PC-3 (cell line): Measurements from ENCODE around the gene TMEM132D. TPM values are rescaled to one million over a fixed set of nuclear protein-coding genes. Genes with fewer than 3 reads are reported as not detected.
"Not testable (repeated sequence)": the region's sequence is repeated elsewhere in the genome, so short reads cannot be mapped to it uniquely, and the experiment has no call there.

Experiments used
- ATAC-seq: fragments of 200-7000 bp; cut with Tn5 transposase; 2 replicates; pipeline ENCODE4 v1.9.1; 2020; ENCODE audit warnings: mild to moderate bottlenecking, moderate library complexity
- BruUV-seq: library from RNA; stranded (reverse); fragments of 400-500 nt; replicated peaks from 2 replicates; lab custom pipeline; 2021; lab: Mats Ljungman, UMichigan
- CTCF ChIA-PET: fragments of 300-600 bp; sonication (Branson Sonifier 250); formaldehyde crosslinking; loops from one replicate; lab custom pipeline; 2022; ENCODE audit warnings: antibody characterized with exemption; lab: Charles Lee
- POLR2A ChIA-PET: fragments of 300-600 bp; sonication (Branson Sonifier 250); formaldehyde crosslinking; loops from one replicate; lab custom pipeline; 2022; ENCODE audit warnings: antibody characterized with exemption; ENCODE audit not compliant: unreplicated experiment; lab: Charles Lee
- DNase-seq: peaks from one replicate; pipeline ENCODE4 v3.0.0-alpha.2; 2015
- H2AFZ ChIP-seq: fragments of 300-600 bp; sonication (generic); 2 replicates; pipeline ENCODE4 v1.6.0; 2016; ENCODE audit warnings: antibody characterized with exemption, low read length
- H3F3A ChIP-seq: fragments of 300-600 bp; sonication (generic); one replicate; pipeline ENCODE4 v1.6.0; 2017; ENCODE audit warnings: antibody characterized with exemption, low read length, control low read depth, mild to moderate bottlenecking; ENCODE audit not compliant: unreplicated experiment
- H3K27ac ChIP-seq: fragments of 300-600 bp; sonication (generic); 2 replicates; pipeline ENCODE4 v1.5.1; 2016; ENCODE audit warnings: mild to moderate bottlenecking, low read length
- H3K27me3 ChIP-seq: fragments of 300-600 bp; sonication (generic); 2 replicates; pipeline ENCODE4 v1.6.1; 2016; ENCODE audit warnings: low read length, mixed read lengths
- H3K36me3 ChIP-seq: fragments of 300-600 bp; sonication (generic); 2 replicates; pipeline ENCODE4 v1.6.1; 2016; ENCODE audit warnings: low read depth, mixed run types, low read length, mixed read lengths
- H3K4me1 ChIP-seq: fragments of 300-600 bp; sonication (generic); 2 replicates; pipeline ENCODE4 v1.5.1; 2016; ENCODE audit warnings: low read length; ENCODE audit not compliant: insufficient read depth
- H3K4me2 ChIP-seq: fragments of 300-600 bp; sonication (generic); 2 replicates; pipeline ENCODE4 v1.6.0; 2016; ENCODE audit warnings: low read length
- H3K4me3 ChIP-seq: fragments of 300-600 bp; sonication (generic); 2 replicates; pipeline ENCODE4 v1.5.1; 2016; ENCODE audit warnings: mild to moderate bottlenecking, low read length, mixed read lengths
- H3K79me2 ChIP-seq: fragments of 300-600 bp; sonication (generic); 2 replicates; pipeline ENCODE4 v1.6.1; 2017; ENCODE audit warnings: low read length, mixed read lengths
- H3K9ac ChIP-seq: fragments of 300-600 bp; sonication (generic); 2 replicates; pipeline ENCODE4 v1.6.0; 2016; ENCODE audit warnings: mild to moderate bottlenecking, low read length
- H3K9me2 ChIP-seq: fragments of 300-600 bp; sonication (generic); replicated peaks from 2 replicates; pipeline ENCODE4 v1.6.1; 2016; ENCODE audit warnings: mixed run types, low read length, mixed read lengths
- H3K9me3 ChIP-seq: fragments of 300-600 bp; sonication (generic); 2 replicates; pipeline ENCODE4 v1.6.1; 2016; ENCODE audit warnings: low read length, mixed read lengths
- H4K20me1 ChIP-seq: fragments of 300-600 bp; sonication (generic); 2 replicates; pipeline ENCODE4 v1.6.1; 2016; ENCODE audit warnings: low read length, mixed read lengths
- CTCF ChIP-seq: fragments of 300-600 bp; sonication (generic); conservative IDR thresholded peaks from 2 replicates; pipeline ENCODE4 v1.5.1; 2017; ENCODE audit warnings: antibody characterized with exemption, low read depth, mild to moderate bottlenecking, low read length
- EZH2 ChIP-seq: fragments of 300-600 bp; sonication (generic); IDR thresholded peaks from one replicate; pipeline ENCODE4 v1.6.1; 2017; ENCODE audit warnings: antibody characterized with exemption, mild to moderate bottlenecking, low read length; ENCODE audit not compliant: unreplicated experiment
- EZH2phosphoT487 ChIP-seq: fragments of 300-600 bp; sonication (generic); IDR thresholded peaks from 2 replicates; pipeline ENCODE4 v1.6.1; 2018; ENCODE audit warnings: mild to moderate bottlenecking, antibody characterized with exemption, low read length, borderline replicate concordance
- intact Hi-C: fragments of 100-400 bp; cut with micrococcal nuclease; formaldehyde crosslinking; loops from 2 replicates; pipeline ENCODE4 v1.9.0; 2023
- total RNA-seq: library from RNA; depleted of rRNA; stranded (reverse); fragments of >200 nt; gene quantifications from 2 replicates; pipeline ENCODE4 v1.2.3, GENCODE V29; 2014

Gene TMEM132D
- total RNA-seq, 1 experiment from 2014 or later, result not detected

DNA sequence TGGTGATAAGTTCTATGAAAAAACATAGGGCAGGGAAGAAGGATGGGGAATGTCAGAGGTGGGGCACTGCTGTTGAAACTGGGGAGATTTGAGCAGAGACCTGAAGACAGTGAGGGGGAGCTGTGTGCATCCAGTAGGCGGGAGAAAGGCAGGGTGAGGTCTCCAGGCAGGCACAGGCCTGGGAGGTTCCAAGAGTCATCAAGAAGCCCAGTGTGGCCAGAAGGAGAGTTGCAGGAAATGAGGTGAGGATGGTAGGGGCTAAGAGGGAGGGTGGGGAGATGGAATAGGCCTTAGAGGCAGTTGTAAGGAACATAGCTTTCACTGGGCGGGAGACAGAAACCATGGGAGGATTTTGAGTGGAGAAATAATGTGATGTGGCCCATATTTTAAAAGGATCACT is 708.7 kb downstream of the TMEM132D start:
- ChIA-PET POLR2A (no interaction called here), CTCF (no interaction called here)
- Histone ChIP-seq H3K9ac (no peak overlapping the region), H3K9me2 (0 out of 2 replicates have a peak, but pooled peaks cover 3% of the 10 kb centered on the region), H2AFZ (no peak overlapping the region), H3K36me3 (no peaks in the 10 kb centered on the region), H3K4me1 (no peaks in the 10 kb centered on the region), H3K27me3 (no peaks in the 10 kb centered on the region; the same call in 1 of the 2 replicates), H3K4me2 (no peak overlapping the region), H3K27ac (no peak overlapping the region), H3F3A (no peaks in the 10 kb centered on the region), H3K4me3 (no peak overlapping the region), H3K9me3 (peaks cover 5% of the 10 kb centered on the region; the same call in 1 of the 2 replicates), H4K20me1 (no peaks in the 10 kb centered on the region), H3K79me2 (no peaks in the 10 kb centered on the region)
- TF ChIP-seq EZH2 (no peak), CTCF (no peak), EZH2phosphoT487 (no peak)
- intact Hi-C loops, result no loop called here
- DNase-seq, result no peak
- no TSS peak for BruUV-seq
- ATAC-seq, result no peak

- H3K4me3 ChIP-seq, result no peak overlapping the region
- no peak overlapping the region for H3K9ac ChIP-seq
- H3K9me3 ChIP-seq, result peaks cover 5% of the 10 kb centered on the region; the same call in 1 of the 2 replicates
- H3K27me3 ChIP-seq, result no peaks in the 10 kb centered on the region
- H3K4me1 ChIP-seq, result no peaks in the 10 kb centered on the region
- intact Hi-C loops, result no loop called here
- no peak for TF ChIP-seq EZH2phosphoT487
- TF ChIP-seq EZH2, result no peak
- peak; percentile 88 for TF ChIP-seq CTCF
- H3K4me2 ChIP-seq, result no peak overlapping the region
- H4K20me1 ChIP-seq, result no peaks in the 10 kb centered on the region
- no peaks in the 10 kb centered on the region for H3F3A ChIP-seq
- no peaks in the 10 kb centered on the region for H3K36me3 ChIP-seq
- no peak overlapping the region for H3K27ac ChIP-seq
- ChIA-PET POLR2A (no interaction called here), CTCF (no interaction called here)
- no peaks in the 10 kb centered on the region for H3K79me2 ChIP-seq
- no peak overlapping the region for H2AFZ ChIP-seq
- 0 out of 2 replicates have a peak, but pooled peaks cover 3% of the 10 kb centered on the region for H3K9me2 ChIP-seq
- BruUV-seq, result no TSS peak
- peak; percentile 60 for DNase-seq
- ATAC-seq, result no peak
These were observed 710.5 kb downstream of the TMEM132D start for GRCh38 chr12:129193263-129193871.

DNA sequence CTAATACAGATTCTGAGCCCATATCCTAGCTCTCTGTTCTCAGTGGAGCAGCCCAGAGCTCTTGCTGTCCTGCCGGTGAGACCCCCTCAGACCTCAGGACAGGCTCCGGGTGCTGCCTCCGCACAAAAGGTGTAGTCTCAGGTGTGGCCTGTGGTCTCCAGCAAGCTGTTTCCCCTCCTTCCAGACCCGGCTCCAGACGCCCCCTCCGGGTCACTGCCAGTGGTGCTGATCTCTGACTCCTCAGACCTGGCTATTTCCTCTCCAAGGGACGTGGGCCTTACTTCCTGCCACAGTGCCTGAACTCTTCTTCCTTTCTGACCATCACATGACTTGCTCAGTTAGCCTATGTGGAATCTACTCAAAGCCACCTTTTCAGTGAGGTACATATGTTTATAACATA is 713.0 kb downstream of the TMEM132D start:
- Histone ChIP-seq H3K4me1 (no peaks in the 10 kb centered on the region), H4K20me1 (no peaks in the 10 kb centered on the region), H3K27me3 (no peaks in the 10 kb centered on the region), H3K79me2 (no peaks in the 10 kb centered on the region), H3K9me2 (no peaks in the 10 kb centered on the region), H3K36me3 (no peaks in the 10 kb centered on the region), H3K4me2 (no peak overlapping the region), H3K27ac (no peak overlapping the region), H3K4me3 (no peak overlapping the region), H2AFZ (no peak overlapping the region), H3K9ac (no peak overlapping the region), H3K9me3 (peaks cover 5% of the 10 kb centered on the region; the same call in 1 of the 2 replicates), H3F3A (no peaks in the 10 kb centered on the region)
- CTCF ChIA-PET, result no interaction called here
- no peak for DNase-seq
- intact Hi-C loops, result no loop called here
- no peak for ATAC-seq
- no TSS peak for BruUV-seq
- POLR2A ChIA-PET, result no interaction called here
- no peak for TF ChIP-seq CTCF
- TF ChIP-seq EZH2phosphoT487, result no peak

DNA sequence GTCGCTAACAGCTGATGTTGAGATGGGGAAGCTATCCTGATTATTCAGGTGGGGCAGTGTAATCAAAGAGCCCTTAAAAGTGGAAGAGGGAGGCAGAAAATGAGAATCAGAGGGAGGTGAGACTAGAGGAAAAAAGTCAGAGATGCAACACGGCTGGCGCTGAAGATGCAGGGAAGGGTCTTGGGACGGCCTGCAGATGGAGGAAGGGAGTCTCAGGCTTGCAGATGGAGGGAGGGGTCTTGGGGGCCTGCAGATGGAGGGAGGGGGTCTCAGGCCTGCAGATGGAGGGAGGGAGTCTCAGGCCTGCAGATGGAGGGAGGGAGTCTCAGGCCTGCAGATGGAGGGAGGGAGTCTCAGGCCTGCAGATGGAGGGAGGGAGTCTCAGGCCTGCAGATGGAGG is 713.9 kb downstream of the TMEM132D start:
- H3K9me2 ChIP-seq, POLR2A ChIA-PET, H4K20me1 ChIP-seq, BruUV-seq, intact Hi-C loops, DNase-seq, H2AFZ ChIP-seq, H3K9ac ChIP-seq, H3K4me3 ChIP-seq, H3K4me2 ChIP-seq, H3K36me3 ChIP-seq, H3K9me3 ChIP-seq, ATAC-seq, H3F3A ChIP-seq, H3K27me3 ChIP-seq, H3K4me1 ChIP-seq, H3K79me2 ChIP-seq, CTCF ChIA-PET, H3K27ac ChIP-seq: not testable (repeated sequence)
